HG02884 (cell line): ENCODE results near the gene EBF3.

Experiments
- ATAC-seq: cut with Tn5 transposase; IDR thresholded peaks from one replicate; pipeline ENCODE4 v1.9.1; 2021; ENCODE audit warnings: mild to moderate bottlenecking, moderate library complexity; ENCODE audit not compliant: unreplicated experiment

Gene EBF3

DNA sequence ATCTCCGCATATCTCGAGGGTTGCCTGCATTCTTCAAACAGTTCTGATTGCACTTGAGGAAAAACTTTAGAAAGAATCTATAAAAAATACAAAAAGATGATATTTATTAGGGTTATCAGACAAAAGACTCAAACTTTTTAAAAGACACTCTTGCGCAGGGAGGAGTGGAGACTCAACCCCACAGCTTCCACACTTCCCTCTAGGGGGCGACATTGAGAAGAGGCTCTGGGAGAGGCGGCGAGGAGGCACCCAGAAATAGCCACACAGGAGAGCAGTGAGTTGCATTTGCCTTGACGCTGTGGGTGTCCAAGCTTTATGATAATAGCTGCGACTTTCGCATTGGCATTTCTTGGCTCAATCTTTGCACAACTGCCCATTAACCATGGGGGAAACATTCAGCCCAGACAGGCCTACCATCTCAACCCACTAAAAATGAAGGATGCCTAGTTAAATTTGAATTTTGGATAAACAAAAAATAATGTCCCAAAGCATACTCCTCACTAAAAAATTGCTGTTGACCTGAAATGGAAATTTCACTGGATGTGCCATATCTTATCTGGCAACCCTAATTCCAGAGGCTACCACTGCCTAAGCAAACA is 86.2 kb downstream of the EBF3 start:
- no peak for ATAC-seq

DNA sequence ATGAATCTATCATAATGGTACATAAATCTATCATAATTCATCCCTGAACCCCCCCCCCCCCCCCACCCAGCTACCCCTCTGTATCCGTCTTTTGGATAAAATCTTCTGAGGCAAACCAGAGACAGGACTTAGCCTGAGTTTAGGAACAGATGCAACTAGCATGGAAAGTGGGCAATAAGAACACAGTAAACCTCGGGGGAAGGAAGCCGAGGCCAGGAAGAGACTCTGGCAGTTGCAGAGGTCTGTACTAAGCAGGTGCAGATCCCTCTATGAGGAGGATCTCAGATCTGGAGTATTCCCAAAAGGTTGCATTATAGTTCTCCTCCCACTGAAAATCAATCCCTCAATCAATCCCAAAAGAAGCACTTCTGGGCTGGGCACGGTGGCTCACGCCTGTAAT is 87.2 kb downstream of the EBF3 start:
- ATAC-seq = no peak

GRCh38 chr10:129875993-129876726 is 87.9 kb downstream of the EBF3 start:
- ATAC-seq = no peak

- no peak for ATAC-seq
Measured at GRCh38 chr10:129873351-129873750, 90.7 kb downstream of the EBF3 start.

DNA sequence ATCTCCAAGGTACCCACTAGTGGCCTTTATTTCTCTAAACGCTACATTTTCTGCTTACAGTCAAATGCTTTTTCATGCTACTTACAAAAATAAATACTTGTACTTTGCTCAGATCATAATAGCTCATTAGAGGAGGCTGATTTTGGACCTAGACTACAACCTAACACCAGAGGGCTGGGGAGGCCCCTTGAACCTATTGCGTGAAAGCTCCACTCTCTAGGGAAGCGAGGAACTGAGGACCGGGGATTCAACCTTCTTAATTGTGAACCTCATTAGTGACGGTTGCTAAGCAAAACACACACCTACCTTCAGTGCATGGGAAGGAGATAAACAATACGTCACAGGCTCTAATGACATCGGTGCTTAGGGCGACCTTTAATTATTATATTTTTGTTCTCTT is 92.1 kb downstream of the EBF3 start:
- no peak for ATAC-seq

DNA sequence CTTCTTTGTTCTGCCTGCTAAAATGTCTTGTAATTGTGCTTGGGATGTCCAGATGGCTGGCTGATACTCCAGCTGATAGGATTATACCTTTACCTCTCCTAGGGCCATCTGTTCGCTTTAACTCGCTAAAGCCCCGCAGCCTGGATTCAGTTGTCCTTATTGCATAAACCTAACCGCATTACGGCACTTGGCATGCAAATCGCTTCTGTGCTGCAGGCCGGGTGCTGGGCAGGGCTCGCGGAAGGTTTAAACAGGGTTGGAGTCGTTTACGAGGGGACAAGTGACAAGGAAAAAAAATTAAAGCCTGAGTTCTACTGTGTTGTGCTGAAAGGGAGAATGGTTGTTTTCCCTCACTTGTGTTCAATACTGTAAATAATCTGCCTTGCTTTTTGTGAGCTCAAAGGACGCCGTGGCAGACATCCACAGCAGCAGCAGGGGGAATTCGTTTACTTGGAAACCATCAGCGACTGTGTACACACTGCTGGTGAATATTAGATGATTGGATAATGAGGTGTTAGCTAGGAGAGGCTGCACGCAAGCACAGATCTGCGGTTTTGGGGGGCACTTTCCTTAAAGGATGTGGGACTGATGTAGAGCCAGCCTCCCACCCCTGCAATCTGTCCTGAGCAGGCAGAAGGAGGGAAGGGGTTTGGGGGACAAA is 93.0 kb downstream of the EBF3 start:
- no peak for ATAC-seq

GRCh38 chr10:129870474-129870757 is 93.7 kb downstream of the EBF3 start:
- no peak for ATAC-seq

DNA sequence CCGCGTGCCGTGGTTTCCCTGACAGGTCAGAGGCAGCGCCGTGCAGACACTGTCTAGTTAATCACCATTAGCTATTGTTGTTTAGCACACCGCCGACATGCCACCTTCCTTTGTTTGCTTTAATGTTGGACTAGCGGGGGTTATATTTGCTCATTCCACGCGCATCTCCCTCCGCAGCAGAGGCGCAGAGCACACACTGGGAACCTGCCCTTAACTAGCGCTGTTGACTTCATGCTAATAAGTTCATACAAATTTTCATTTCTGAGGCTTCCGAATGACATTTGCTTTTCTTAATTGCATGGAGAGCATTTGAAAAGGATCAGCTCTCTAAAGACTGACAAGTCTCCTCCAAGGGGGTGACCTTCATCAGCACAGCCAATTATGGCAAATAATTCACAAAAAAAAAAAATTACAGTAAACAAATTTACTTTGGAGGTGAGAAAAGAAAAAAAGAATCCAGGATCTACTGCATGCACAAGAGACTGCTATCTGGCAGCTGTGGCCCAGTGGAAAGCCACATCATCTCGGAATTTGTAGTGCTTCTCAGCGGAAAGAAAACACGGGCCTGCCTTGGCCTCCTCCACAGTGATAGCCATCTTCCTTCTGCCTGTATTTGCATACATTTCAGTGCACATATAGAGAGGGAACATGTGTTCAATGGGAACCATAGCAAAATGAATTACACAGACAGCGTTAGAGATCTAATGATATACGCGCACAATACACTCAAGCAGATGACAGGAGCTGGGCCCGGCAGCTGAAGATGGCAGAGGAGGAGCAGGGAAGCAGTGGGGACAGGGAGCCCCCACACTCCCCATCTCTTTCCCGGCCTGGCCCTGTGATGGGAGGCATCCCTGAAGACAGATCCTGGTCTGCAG is 94.2 kb downstream of the EBF3 start:
- ATAC-seq = no peak

- ATAC-seq = no peak
Measured at GRCh38 chr10:129868449-129869035, 95.5 kb downstream of the EBF3 start.

GRCh38 chr10:129867631-129868179 is 96.4 kb downstream of the EBF3 start:
- ATAC-seq = no peak

- ATAC-seq = no peak
Measured at GRCh38 chr10:129866894-129867293, 97.2 kb downstream of the EBF3 start.

DNA sequence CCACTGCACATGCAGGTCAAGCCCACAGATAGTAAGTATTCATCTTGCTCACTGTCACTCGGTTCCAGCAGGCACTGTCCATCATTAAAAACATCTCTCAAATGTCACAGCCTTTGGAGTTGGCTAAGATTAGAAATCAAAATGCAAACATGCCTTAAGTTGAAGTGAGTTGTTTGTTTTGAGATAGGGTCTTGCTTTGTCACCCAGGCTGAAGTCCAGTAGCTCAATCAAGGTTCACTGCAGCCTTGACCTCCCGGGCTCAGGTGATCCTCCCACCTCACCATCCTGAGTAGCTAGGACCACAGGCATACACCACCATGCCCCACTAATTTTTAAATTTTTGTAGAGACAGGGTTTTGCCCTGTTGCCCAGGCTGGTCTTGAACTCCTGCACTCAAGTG is 98.1 kb downstream of the EBF3 start:
- ATAC-seq = no peak

- no peak for ATAC-seq
Measured at GRCh38 chr10:129865413-129865812, 98.7 kb downstream of the EBF3 start.

- ATAC-seq = no peak
Measured at GRCh38 chr10:129864601-129865126, 99.4 kb downstream of the EBF3 start.

DNA sequence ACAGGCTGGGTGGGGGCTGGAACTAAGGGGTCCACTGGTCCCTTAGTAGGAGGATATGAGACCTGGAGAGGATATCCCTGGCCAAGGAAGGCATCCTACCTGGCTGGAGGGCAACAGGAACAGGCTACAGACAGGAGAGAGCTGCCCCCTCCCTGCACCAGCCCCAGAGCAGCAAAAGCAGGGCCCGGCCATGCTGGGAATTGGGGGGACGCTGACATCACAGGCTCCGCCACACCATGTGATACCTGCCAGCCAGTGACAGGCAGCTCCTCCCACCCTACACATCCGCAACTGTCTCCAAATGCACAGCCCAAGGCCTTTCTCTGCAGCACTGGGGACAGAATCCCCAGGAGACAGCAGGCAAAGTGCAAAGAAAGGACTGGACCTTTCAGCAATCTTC is 100.0 kb downstream of the EBF3 start:
- ATAC-seq = no peak

DNA sequence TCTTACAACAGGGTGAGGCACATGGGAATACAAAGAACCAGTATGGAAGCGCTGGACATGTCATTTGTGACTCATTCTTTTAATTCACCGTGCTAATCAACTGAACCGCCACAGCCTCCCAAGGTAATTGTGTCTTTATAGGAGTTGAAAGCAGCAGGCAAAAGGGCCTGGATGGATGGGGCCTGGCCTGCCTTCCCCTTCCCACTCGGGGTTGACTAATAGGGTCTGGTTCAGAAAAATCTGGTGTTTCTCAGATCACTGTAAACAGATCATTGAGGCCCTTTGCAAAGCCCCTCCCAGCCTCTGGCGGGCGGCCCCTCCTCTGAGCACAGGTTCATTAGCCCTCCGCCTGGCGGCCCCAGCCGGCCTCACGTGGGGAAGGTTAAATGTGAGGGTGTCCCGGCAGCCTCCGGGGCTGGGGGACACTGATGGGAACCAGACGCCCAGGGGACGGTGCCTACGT is 100.8 kb downstream of the EBF3 start:
- ATAC-seq = no peak

DNA sequence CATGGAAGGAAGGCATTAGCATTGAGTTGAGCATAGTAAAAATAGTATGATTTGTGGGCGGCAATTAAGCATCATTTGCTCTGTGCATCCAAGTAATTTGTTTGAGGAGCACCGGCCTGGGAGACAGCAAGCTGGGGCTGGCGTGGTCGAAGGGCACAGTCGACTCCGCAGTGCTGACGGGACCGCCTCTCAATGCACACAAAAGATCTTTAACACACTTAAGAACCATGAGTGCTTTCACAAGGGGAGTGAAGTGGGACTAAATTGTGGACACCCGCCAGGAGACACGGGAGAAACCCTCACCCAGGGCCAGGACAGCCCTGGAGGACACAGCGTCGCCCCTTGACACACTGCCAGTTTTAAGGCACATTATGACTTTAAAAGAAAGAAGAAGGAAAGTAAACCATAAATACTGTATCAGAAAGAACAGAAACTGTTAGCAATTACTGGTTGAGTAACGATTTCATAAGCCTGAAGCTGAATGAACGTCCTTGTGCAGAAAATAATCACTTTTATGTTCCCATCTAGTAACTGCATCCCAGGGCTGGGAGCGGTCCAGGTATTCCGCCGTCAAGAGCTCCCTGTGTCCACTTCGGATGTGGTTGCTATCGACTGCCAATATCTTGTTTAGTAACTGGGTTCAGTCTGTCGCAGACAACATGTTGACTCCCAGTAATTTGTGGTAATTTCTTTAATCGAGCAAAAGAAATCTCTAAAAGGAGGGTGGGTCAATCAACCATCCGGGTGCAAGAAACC is 102.1 kb downstream of the EBF3 start:
- no peak for ATAC-seq

GRCh38 chr10:129860396-129860795 is 103.7 kb downstream of the EBF3 start:
- ATAC-seq = no peak

GRCh38 chr10:129859536-129859935 is 104.5 kb downstream of the EBF3 start:
- no peak for ATAC-seq
